A549 treated with AZD9567 at 1 μM for 4 hours (cell line): ENCODE results near the gene ZNF530. TPM values are rescaled to one million over a fixed set of nuclear protein-coding genes. Genes with fewer than 3 reads are reported as not detected.

ENCODE experiments used
- total RNA-seq: library from RNA; stranded (reverse); fragments of 200-300 nt; extraction: Qiagen RNA extraction; gene quantifications from 5 replicates; pipeline ENCODE4 v1.2.3, GENCODE V29; 2022; ENCODE audit not compliant: insufficient read depth

Gene ZNF530
- 3.9 to 6.5 TPM (median 4.6 TPM) in 5 replicates for total RNA-seq

GRCh38 chr19:57599761-57600383, at the start of gene ZNF530:
Gene ZNF530 (plus strand): TSS chr19:57599885. CDS start chr19:57604346, 4,461 bp downstream.

DNA sequence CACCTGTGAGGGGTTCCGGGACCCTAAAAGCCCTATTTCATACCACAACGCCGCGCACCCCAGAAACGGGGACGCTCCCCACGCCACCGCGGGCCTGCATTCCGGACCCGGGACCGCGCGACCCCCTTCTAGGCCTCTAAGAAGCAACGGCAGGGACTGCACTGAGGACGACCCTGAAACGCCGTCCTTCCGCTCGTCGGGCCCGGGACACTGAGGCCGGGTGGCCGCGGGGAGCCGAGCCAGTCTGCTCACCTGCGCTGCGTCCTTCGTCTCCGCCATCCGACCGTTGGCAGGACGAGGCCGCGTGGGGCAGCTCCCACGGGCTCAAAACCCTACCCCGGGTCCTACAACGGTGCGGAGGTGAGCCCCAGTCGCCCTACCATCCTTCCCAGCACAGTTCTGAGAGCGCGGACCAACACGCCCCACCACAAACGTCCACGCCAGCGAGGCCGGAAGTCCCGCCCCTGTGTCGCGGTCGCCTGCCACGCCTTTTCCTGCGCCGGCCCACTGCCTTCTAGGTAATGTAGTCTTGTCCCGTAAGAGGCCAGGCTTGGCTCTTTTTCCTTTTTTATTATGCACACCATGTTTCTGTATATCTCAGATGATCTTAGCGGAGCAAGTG, 40.2 kb upstream of the ZNF530 start, which contains the start of gene ZNF550:
Gene ZNF550 (minus strand): TSS at position 460 of the 622 bp plus-strand sequence. CDS start 181 bp downstream, at position 279.

DNA sequence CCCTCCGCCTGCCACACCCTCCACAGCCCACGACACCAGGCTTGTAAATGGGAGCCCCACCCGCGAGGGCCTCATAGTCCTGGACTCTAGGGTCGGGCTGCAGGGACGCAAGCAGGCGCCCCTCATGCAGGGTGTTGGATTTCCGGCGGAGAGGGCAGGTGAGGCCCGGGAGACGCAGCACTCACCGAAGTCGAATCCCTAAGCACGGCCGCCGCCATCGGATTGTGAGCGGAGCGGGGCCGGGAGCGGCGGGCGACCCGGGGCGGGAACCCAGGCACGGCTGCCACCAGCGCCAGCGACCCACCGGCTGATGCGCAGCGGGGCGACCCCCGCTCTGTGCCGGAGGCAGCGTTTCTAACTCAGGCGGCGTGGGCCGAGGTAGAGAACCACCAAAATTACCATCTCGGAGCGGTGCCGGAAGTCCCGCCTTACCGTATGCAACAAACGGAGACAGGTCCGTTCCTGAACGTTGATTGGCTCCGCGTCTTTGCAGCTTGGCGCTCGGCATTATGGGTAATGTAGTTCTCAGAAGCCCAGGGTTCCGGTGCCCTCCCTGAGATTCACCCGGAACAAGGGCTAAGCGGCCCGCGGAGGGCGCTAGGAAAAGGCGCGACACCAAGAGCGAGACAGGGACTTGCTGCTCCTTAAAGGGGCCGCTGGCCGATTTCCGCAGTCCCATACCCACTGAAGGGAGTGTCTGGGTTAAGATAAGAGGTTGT, 21.0 kb upstream of the ZNF530 start, which contains the start of gene ZNF416:
Gene ZNF416 (minus strand): TSS at position 425 of the 719 bp plus-strand sequence. CDS start 207 bp downstream, at position 218.

GRCh38 chr19:57583521-57584416, 15.9 kb upstream of the ZNF530 start, which contains the start of gene ZIK1:
Gene ZIK1 (plus strand): TSS chr19:57584145. CDS start chr19:57584357, 212 bp downstream.

DNA sequence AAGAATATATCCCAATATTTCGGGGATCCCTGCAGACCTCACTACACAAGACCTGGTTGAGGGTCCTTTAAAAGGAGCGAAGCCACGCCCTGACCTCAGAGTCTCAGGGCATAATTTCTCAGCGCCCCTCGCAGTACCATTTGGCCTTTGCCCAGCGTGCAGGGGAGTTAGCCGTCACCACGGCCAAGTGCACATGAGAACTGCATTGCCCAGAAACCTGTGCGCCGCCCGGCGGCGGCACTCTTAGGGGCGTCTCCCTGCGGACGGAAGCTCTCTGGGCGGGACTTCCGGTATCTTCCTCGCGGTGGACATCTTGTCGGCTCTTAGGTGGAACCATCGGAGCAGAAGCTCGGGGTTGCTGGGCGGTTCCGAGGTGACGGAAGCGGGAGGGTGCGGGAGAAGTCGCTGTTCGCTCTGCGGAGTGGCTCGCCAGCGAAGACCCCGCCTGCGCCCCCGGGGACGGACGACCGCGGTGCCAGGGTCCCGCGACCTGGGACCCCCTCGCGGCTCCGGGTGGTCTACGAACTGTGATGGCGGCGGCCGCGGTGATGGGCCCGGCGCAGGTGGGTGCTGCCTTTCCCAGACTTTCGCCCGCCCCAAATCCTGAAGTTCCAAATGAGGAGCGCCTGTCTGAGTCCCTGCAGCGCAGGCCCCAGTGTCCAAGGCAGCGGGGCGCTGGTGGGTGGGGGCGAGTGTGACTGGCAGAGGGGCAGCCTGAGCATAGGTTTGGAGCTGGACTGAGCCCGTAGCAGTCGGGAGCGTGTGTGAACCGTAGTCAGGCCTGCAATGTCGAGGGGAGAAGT, 14.5 kb downstream of the ZNF530 start, which contains the start of gene ZNF134:
Gene ZNF134 (plus strand): TSS at position 302 of the 803 bp plus-strand sequence. CDS start 5,227 bp downstream, outside the sequence.

DNA sequence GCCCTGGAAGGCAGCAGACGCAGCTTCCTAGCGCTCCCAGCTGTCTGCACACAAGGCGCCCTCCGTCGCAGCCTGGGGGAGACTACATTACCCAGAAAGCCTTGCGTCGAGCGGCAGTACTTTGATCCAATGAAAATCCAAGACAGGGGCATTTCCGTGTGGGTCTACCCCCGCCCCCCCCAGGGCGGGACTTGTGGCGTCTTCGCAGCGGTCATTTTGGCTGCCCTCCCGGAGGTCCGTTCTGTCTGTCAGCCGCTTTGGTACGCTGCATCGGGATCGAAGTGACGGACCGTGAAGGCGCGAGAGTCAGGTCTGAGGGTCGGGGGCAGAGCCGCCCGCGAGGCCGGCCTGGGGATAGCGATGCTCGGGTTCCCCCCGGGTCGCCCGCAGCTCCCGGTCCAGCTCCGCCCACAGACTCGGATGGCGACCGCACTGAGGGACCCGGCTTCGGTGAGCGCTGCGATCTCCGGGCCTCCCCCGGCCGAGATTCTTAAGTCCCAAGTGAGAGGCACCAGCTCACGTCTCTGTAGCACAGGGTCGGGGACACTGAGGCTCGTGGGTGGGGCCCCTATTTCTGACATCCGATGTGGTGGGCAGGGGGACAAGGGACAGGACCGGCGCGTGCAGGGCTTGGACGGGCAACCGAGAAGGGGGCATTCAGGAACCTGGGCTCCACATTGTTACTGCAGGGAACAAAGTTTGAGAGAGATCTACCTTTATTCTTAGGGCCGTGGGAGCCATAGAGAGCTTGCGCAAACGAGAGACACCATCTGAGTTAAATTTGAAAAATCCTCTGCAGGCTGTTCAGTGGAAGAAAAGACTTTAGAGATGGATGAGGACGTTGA, 33.5 kb downstream of the ZNF530 start, which contains the start of gene ZNF211:
Gene ZNF211 (plus strand): TSS at position 182 of the 845 bp plus-strand sequence. CDS start 179 bp downstream, at position 361.

Other genes with a start within 250 kb of the ZNF530 start
- gene ZNF304, start 248.6 kb upstream of the ZNF530 start, total RNA-seq = 2.0 to 2.4 TPM (median 2.1 TPM) in 5 replicates
- 12.8 to 16.1 TPM (median 13.3 TPM) in 5 replicates for gene TRAPPC2B, start 236.3 kb upstream of the ZNF530 start, total RNA-seq
- gene ZNF547, start 236.3 kb upstream of the ZNF530 start, total RNA-seq = 0.78 to 1.6 TPM (median 1.3 TPM) in 5 replicates
- 2.6 to 6.0 TPM (median 3.2 TPM) in 5 replicates for gene ZNF548, start 210.0 kb upstream of the ZNF530 start, total RNA-seq
- gene ZNF17, start 188.7 kb upstream of the ZNF530 start, total RNA-seq = 4.7 to 5.9 TPM (median 5.1 TPM) in 5 replicates
- gene ZNF749, start 164.6 kb upstream of the ZNF530 start, total RNA-seq = 17.7 to 33.9 TPM (median 18.6 TPM) in 5 replicates
- gene VN1R1, start 142.7 kb upstream of the ZNF530 start, total RNA-seq = 0.05 to 0.10 TPM (median 0.06 TPM) in 3 of 5 replicates, not detected in the others
- gene ZNF772, start 122.3 kb upstream of the ZNF530 start, total RNA-seq = 1.1 to 1.5 TPM (median 1.2 TPM) in 5 replicates
- 6.6 to 7.2 TPM (median 6.8 TPM) in 5 replicates for gene ZNF419, start 112.1 kb upstream of the ZNF530 start, total RNA-seq
- 4.6 to 11.1 TPM (median 5.6 TPM) in 5 replicates for gene ZNF773, start 99.9 kb upstream of the ZNF530 start, total RNA-seq
- gene ZNF549, start 72.5 kb upstream of the ZNF530 start, total RNA-seq = 1.5 to 3.6 TPM (median 1.6 TPM) in 5 replicates
- gene ZNF550, start 40.0 kb upstream of the ZNF530 start, total RNA-seq = 3.2 to 4.8 TPM (median 4.3 TPM) in 5 replicates
- 3.4 to 4.6 TPM (median 4.2 TPM) in 5 replicates for gene ZNF416, start 21.0 kb upstream of the ZNF530 start, total RNA-seq
- 0.18 TPM in 1 of 5 replicates, not detected in the others for gene ZIK1, start 15.7 kb upstream of the ZNF530 start, total RNA-seq
- gene ZNF134, start 14.4 kb downstream of the ZNF530 start, total RNA-seq = 7.5 to 20.4 TPM (median 8.9 TPM) in 5 replicates
- 5.6 to 7.8 TPM (median 6.5 TPM) in 5 replicates for gene ZNF211, start 33.3 kb downstream of the ZNF530 start, total RNA-seq
- gene ZSCAN4, start 69.0 kb downstream of the ZNF530 start, total RNA-seq = not detected in 5 replicates
- gene ZNF551, start 82.1 kb downstream of the ZNF530 start, total RNA-seq = 5.3 to 5.6 TPM (median 5.6 TPM) in 5 replicates
- gene ZNF154, start 109.3 kb downstream of the ZNF530 start, total RNA-seq = not detected in 5 replicates
- 0.76 to 1.3 TPM (median 1.0 TPM) in 5 replicates for gene ZNF671, start 127.7 kb downstream of the ZNF530 start, total RNA-seq
- 5.2 to 10.3 TPM (median 5.8 TPM) in 5 replicates for gene ZNF776, start 146.9 kb downstream of the ZNF530 start, total RNA-seq
- 4.8 to 12.4 TPM (median 5.5 TPM) in 5 replicates for gene ZNF586, start 169.8 kb downstream of the ZNF530 start, total RNA-seq
- 4.9 to 7.3 TPM (median 5.0 TPM) in 5 replicates for gene ZNF552, start 215.0 kb downstream of the ZNF530 start, total RNA-seq
- gene ZNF587B, start 230.4 kb downstream of the ZNF530 start, total RNA-seq = 5.4 to 7.7 TPM (median 7.6 TPM) in 5 replicates
- 6.1 to 15.3 TPM (median 7.3 TPM) in 5 replicates for gene ZNF587, start 250.0 kb downstream of the ZNF530 start, total RNA-seq